Neutrophil (primary cell): ENCODE results near the gene CTSH.

Source experiments
- H3K27ac ChIP-seq: fragments of 200-600 bp; sonication (generic); 2 replicates; pipeline ENCODE4 v1.5.1; 2016; ENCODE audit warnings: mild to moderate bottlenecking, moderate library complexity
- H3K27me3 ChIP-seq: fragments of 200-600 bp; sonication (generic); 2 replicates; pipeline ENCODE4 v1.6.0; 2016; ENCODE audit warnings: mild to moderate bottlenecking
- H3K36me3 ChIP-seq: fragments of 200-600 bp; sonication (generic); 2 replicates; pipeline ENCODE4 v1.5.1; 2017
- H3K4me1 ChIP-seq, 2 experiments: fragments of 200-600 bp in 1 of 2; sonication (generic) in 1 of 2; 1 replicate in 1 of 2; 2 replicates in 1 of 2; pipeline versions ENCODE4 v1.5.1 to v1.6.1; 2013 to 2016; ENCODE audit warnings: low read depth in 1 of 2, low read length in 1 of 2, mild to moderate bottlenecking in 1 of 2, moderate library complexity in 1 of 2; ENCODE audit not compliant: control insufficient read depth in 1 of 2, insufficient read depth in 1 of 2
- H3K4me3 ChIP-seq, 2 experiments: fragments of 200-600 bp in 1 of 2; sonication (generic) in 1 of 2; 1 replicate in 1 of 2; 2 replicates in 1 of 2; pipeline ENCODE4 v1.5.1; 2013 to 2016; ENCODE audit warnings: low read depth in 1 of 2, low read length in 1 of 2, mild to moderate bottlenecking in 1 of 2, moderate library complexity in 1 of 2
- H3K9me3 ChIP-seq: fragments of 200-600 bp; sonication (generic); 2 replicates; pipeline ENCODE4 v1.5.1; 2016
- TF ChIP-seq, protein P1 (sequence below): fragments of 200-600 bp; sonication (generic); IDR thresholded peaks from 2 replicates; pipeline ENCODE4 v1.5.1; 2016; ENCODE audit warnings: antibody characterized with exemption

The CTSH gene

DNA sequence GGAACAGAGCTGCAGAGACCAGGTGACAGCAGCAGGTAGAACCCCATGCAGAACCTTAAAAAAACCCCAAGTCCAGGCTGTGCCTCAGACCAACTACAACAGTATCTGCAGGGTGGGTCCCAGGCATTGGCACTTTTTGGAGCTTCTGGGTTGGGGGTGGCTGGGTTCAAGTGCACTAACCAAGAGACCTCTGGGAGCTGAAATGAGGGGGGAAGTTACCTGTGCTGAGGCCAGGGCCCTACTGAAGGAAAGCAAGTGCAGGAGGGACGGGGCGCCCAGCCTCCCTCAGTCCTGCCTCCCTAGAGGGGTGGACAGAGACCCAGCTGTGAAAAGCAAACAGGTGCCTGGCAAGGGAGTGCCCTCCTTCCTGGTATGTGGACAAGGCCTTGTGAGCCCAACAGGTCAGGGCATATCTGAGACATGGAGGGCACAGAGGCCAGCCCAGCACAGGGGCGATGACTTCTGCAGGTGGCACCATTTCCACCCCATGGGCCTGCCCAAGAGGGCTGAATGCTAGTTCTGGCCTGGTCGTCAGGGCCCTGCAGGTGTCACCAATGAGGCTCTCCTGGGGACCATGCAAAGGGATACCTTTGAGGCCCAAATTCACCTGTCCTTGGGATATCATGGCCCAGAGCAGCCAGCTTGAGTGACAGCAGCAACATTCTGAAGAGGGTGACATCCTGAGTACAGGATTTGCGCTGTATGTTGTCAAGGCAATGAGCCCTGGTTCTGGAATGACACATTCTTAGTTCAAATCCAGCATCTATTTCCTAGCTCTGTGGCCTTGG is 18.7 kb downstream of the CTSH start:
- TF ChIP-seq, protein P1, sequence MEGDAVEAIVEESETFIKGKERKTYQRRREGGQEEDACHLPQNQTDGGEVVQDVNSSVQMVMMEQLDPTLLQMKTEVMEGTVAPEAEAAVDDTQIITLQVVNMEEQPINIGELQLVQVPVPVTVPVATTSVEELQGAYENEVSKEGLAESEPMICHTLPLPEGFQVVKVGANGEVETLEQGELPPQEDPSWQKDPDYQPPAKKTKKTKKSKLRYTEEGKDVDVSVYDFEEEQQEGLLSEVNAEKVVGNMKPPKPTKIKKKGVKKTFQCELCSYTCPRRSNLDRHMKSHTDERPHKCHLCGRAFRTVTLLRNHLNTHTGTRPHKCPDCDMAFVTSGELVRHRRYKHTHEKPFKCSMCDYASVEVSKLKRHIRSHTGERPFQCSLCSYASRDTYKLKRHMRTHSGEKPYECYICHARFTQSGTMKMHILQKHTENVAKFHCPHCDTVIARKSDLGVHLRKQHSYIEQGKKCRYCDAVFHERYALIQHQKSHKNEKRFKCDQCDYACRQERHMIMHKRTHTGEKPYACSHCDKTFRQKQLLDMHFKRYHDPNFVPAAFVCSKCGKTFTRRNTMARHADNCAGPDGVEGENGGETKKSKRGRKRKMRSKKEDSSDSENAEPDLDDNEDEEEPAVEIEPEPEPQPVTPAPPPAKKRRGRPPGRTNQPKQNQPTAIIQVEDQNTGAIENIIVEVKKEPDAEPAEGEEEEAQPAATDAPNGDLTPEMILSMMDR = no peak
- peaks cover 97% of the 10 kb centered on the region for H3K36me3 ChIP-seq
- no peaks in the 10 kb centered on the region for H3K4me1 ChIP-seq
- no peaks in the 10 kb centered on the region for H3K9me3 ChIP-seq
- H3K4me3 ChIP-seq = no peak overlapping the region
- H3K27me3 ChIP-seq = no peaks in the 10 kb centered on the region
- H3K27ac ChIP-seq = peak overlapping the region; percentile 1

DNA sequence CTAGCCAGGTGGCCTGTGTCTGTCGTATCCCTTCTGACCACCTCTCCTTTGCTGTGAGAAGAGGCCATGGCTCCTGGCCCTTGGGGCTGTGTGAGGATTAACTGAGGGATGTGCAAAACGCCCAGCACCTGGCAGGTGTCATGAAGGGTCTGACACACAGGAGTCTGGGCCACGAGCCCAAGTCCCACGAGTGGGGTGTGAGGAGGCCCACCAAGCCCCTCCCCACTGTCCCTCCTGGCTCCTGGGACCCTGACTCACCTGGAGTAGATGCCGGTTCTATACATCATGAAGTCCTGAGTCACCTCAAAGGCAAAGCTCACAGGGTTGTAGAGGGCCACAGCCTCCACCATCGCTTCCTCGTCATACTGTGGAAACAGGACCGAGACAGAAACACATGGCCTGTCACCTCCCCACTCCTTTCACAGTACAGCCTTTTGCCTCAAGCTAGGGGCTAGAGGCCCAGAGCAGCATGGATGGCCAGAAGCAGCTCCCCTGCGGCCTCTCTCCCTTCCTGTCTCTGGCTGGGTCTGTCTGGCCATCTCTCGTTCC is 19.7 kb downstream of the CTSH start:
- TF ChIP-seq, protein P1 = no peak
- Histone ChIP-seq H3K27me3 (no peaks in the 10 kb centered on the region), H3K4me3 (no peak overlapping the region)

DNA sequence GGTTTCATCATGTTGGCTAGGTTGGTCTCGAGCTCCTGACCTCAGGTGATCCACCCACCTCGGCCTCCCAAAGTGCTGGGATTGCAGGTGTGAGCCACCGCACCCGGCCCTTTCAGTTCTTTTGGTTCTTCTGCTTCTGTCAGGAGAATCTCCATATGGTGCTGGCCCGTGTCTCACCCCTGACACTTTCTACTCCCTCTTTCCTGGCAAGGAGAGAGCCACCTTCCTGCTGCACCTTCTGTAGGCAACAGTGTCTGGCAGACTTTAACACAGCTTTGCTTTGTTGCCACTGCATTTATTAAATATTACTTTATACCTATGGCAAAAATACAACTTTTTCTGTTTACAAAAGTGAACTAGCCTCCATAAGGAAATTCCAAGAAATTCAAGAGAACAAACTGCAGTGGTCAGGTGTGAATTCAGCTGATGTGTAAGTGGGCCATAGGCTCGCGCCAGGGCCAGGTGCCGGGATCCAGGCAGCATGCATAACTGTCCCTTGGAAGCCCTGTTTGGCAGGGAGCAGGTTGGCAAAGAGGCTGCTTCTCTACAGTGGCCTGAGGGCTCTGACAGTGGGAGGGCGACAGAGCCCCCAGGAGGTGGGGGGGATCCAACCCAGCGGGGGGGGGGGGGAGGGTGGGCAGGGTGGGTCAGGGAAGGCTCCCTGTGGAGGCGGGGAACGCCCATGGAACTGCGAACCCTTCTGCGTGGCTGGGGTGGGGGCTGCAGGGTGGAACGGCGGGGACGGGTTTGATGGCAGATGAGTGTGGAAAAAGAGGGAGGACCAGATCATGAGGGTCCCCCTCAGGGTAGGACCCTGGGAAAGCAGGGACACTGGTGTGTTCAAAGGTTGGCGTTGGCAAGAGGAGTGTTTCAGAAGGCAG is 21.1 kb downstream of the CTSH start:
- peaks cover 93% of the 10 kb centered on the region for H3K36me3 ChIP-seq
- H3K9me3 ChIP-seq = no peaks in the 10 kb centered on the region
- H3K27ac ChIP-seq = no peak overlapping the region
- H3K27me3 ChIP-seq = no peaks in the 10 kb centered on the region
- H3K4me3 ChIP-seq = no peak overlapping the region
- TF ChIP-seq, protein P1 = no peak
- no peaks in the 10 kb centered on the region for H3K4me1 ChIP-seq

More for the DNA sequence above, 19.7 kb downstream of the CTSH start:
- H3K27ac ChIP-seq = no peak overlapping the region
- H3K4me1 ChIP-seq = no peaks in the 10 kb centered on the region
- peaks cover 94% of the 10 kb centered on the region for H3K36me3 ChIP-seq
- no peaks in the 10 kb centered on the region for H3K9me3 ChIP-seq

DNA sequence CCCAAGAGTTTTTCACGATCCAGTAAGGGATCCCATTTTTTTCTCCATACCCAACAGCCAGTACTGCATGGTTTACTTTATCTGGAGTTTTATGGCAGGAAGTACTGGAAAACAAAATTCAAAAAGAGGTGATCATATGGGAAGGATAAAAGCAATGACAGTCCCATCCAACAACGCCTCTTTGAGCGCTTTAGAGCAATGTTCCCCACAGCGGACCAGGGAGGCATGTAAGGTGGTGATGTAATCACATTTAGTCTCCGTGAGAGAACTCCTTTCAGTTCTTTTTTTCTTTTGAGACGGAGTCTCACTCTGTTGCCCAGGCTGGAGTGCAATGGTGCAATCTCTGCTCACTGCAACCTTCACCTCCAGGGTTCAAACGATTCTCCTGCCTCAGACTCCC is 21.8 kb downstream of the CTSH start:
- peaks cover 94% of the 10 kb centered on the region for H3K36me3 ChIP-seq
- no peaks in the 10 kb centered on the region for H3K4me1 ChIP-seq
- H3K4me3 ChIP-seq = no peak overlapping the region
- H3K27me3 ChIP-seq = no peaks in the 10 kb centered on the region
- H3K9me3 ChIP-seq = no peaks in the 10 kb centered on the region
- H3K27ac ChIP-seq = no peak overlapping the region
- TF ChIP-seq, protein P1 = no peak

DNA sequence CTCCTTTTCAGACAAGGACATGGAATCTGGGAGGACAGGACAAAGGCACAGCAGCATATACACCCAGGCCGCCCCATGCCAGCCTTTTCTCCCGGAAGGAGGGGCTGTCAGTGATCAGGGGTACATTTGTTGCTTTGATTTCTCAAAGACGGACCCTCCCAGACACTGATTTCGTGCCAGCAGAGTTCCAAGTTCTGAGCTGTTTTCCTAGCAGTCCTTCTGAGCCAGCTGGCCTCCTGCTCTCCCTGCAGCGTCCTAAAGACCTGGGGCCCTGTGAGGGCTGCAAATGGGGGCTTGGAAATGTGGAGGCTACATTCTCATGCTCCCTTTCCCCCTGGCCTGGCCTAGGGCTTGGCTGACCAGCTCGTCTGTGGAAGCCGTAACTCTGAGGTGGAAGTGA is 22.3 kb downstream of the CTSH start:
- Histone ChIP-seq H3K27ac (no peak overlapping the region), H3K4me1 (no peaks in the 10 kb centered on the region), H3K27me3 (no peaks in the 10 kb centered on the region), H3K9me3 (no peaks in the 10 kb centered on the region), H3K4me3 (no peak overlapping the region), H3K36me3 (peaks cover 92% of the 10 kb centered on the region)
- TF ChIP-seq, protein P1 = no peak
